ENCODE results near the gene SMDT1.

DNA sequence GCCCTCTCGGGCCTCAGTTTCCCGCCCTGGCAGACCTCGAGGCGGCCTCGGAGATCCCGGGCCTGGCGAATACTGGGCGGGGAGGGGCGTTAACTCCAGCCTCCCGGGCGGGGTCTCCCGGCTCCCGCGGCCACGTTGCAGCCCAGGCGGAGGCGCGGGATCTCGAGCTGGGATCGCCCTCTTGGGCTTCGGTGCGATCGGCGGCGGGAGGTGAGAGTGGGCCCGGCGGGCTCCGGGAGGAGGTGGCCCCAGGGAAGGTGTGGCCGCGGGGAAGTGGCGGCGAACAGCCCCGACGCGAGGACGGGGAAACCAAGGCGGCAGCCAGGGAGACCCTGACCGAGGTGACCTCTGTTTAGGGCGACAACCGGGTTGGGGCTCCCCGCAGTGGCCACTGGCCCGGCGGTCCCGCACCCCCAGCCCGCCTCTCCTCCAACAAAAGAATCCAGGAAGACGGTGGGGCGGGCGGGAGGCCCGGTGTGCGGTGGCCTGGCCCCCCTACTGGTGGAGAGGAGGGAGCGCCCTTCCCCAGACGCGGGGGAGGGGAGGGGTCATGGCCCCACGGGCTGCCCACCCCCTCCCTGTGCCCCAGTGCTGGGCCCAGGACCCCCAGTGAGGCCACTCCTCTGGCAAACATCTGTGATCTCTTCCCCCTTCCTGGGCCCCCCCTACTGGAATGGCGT, 5.2 kb upstream of the SMDT1 start, which contains the start of gene PHETA2:
- TF ChIP-seq, protein P1, sequence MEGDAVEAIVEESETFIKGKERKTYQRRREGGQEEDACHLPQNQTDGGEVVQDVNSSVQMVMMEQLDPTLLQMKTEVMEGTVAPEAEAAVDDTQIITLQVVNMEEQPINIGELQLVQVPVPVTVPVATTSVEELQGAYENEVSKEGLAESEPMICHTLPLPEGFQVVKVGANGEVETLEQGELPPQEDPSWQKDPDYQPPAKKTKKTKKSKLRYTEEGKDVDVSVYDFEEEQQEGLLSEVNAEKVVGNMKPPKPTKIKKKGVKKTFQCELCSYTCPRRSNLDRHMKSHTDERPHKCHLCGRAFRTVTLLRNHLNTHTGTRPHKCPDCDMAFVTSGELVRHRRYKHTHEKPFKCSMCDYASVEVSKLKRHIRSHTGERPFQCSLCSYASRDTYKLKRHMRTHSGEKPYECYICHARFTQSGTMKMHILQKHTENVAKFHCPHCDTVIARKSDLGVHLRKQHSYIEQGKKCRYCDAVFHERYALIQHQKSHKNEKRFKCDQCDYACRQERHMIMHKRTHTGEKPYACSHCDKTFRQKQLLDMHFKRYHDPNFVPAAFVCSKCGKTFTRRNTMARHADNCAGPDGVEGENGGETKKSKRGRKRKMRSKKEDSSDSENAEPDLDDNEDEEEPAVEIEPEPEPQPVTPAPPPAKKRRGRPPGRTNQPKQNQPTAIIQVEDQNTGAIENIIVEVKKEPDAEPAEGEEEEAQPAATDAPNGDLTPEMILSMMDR (conservative IDR thresholded peaks at IDR 0.05; ENCODE audit: low read depth in 2 of 2): peak in 1 of 2 experiments; percentile 33; a peak in 2 of 4 replicates
- 0 out of 2 replicates have a peak, but pooled peaks have one; percentile 17 for TF ChIP-seq POLR2AphosphoS5 (IDR thresholded peaks at IDR 0.05; ENCODE audit: low read depth)
- TF ChIP-seq EZH2 (IDR thresholded peaks at IDR 0.05; ENCODE audit: low read depth, unreplicated experiment): no peak
- no peak for TF ChIP-seq CREB1 (CRISPR knock-in tag; IDR thresholded peaks at IDR 0.05; ENCODE audit: low read depth)
- no peak for TF ChIP-seq EZH2phosphoT487 (IDR thresholded peaks at IDR 0.05; ENCODE audit: unreplicated experiment)
- TF ChIP-seq, protein P2, sequence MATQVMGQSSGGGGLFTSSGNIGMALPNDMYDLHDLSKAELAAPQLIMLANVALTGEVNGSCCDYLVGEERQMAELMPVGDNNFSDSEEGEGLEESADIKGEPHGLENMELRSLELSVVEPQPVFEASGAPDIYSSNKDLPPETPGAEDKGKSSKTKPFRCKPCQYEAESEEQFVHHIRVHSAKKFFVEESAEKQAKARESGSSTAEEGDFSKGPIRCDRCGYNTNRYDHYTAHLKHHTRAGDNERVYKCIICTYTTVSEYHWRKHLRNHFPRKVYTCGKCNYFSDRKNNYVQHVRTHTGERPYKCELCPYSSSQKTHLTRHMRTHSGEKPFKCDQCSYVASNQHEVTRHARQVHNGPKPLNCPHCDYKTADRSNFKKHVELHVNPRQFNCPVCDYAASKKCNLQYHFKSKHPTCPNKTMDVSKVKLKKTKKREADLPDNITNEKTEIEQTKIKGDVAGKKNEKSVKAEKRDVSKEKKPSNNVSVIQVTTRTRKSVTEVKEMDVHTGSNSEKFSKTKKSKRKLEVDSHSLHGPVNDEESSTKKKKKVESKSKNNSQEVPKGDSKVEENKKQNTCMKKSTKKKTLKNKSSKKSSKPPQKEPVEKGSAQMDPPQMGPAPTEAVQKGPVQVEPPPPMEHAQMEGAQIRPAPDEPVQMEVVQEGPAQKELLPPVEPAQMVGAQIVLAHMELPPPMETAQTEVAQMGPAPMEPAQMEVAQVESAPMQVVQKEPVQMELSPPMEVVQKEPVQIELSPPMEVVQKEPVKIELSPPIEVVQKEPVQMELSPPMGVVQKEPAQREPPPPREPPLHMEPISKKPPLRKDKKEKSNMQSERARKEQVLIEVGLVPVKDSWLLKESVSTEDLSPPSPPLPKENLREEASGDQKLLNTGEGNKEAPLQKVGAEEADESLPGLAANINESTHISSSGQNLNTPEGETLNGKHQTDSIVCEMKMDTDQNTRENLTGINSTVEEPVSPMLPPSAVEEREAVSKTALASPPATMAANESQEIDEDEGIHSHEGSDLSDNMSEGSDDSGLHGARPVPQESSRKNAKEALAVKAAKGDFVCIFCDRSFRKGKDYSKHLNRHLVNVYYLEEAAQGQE (IDR thresholded peaks at IDR 0.05; ENCODE audit: unreplicated experiment): no peak
- TF ChIP-seq ZNF114 (CRISPR knock-in tag; IDR thresholded peaks at IDR 0.05): no peak
- TF ChIP-seq ZNF331 (CRISPR knock-in tag; IDR thresholded peaks at IDR 0.05; ENCODE audit: low read depth): no peak
- no peak for TF ChIP-seq JUNB (IDR thresholded peaks at IDR 0.05; ENCODE audit: unreplicated experiment)
- TF ChIP-seq, protein P3, sequence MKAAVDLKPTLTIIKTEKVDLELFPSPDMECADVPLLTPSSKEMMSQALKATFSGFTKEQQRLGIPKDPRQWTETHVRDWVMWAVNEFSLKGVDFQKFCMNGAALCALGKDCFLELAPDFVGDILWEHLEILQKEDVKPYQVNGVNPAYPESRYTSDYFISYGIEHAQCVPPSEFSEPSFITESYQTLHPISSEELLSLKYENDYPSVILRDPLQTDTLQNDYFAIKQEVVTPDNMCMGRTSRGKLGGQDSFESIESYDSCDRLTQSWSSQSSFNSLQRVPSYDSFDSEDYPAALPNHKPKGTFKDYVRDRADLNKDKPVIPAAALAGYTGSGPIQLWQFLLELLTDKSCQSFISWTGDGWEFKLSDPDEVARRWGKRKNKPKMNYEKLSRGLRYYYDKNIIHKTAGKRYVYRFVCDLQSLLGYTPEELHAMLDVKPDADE (IDR thresholded peaks at IDR 0.05): no peak
- TF ChIP-seq, protein P4, sequence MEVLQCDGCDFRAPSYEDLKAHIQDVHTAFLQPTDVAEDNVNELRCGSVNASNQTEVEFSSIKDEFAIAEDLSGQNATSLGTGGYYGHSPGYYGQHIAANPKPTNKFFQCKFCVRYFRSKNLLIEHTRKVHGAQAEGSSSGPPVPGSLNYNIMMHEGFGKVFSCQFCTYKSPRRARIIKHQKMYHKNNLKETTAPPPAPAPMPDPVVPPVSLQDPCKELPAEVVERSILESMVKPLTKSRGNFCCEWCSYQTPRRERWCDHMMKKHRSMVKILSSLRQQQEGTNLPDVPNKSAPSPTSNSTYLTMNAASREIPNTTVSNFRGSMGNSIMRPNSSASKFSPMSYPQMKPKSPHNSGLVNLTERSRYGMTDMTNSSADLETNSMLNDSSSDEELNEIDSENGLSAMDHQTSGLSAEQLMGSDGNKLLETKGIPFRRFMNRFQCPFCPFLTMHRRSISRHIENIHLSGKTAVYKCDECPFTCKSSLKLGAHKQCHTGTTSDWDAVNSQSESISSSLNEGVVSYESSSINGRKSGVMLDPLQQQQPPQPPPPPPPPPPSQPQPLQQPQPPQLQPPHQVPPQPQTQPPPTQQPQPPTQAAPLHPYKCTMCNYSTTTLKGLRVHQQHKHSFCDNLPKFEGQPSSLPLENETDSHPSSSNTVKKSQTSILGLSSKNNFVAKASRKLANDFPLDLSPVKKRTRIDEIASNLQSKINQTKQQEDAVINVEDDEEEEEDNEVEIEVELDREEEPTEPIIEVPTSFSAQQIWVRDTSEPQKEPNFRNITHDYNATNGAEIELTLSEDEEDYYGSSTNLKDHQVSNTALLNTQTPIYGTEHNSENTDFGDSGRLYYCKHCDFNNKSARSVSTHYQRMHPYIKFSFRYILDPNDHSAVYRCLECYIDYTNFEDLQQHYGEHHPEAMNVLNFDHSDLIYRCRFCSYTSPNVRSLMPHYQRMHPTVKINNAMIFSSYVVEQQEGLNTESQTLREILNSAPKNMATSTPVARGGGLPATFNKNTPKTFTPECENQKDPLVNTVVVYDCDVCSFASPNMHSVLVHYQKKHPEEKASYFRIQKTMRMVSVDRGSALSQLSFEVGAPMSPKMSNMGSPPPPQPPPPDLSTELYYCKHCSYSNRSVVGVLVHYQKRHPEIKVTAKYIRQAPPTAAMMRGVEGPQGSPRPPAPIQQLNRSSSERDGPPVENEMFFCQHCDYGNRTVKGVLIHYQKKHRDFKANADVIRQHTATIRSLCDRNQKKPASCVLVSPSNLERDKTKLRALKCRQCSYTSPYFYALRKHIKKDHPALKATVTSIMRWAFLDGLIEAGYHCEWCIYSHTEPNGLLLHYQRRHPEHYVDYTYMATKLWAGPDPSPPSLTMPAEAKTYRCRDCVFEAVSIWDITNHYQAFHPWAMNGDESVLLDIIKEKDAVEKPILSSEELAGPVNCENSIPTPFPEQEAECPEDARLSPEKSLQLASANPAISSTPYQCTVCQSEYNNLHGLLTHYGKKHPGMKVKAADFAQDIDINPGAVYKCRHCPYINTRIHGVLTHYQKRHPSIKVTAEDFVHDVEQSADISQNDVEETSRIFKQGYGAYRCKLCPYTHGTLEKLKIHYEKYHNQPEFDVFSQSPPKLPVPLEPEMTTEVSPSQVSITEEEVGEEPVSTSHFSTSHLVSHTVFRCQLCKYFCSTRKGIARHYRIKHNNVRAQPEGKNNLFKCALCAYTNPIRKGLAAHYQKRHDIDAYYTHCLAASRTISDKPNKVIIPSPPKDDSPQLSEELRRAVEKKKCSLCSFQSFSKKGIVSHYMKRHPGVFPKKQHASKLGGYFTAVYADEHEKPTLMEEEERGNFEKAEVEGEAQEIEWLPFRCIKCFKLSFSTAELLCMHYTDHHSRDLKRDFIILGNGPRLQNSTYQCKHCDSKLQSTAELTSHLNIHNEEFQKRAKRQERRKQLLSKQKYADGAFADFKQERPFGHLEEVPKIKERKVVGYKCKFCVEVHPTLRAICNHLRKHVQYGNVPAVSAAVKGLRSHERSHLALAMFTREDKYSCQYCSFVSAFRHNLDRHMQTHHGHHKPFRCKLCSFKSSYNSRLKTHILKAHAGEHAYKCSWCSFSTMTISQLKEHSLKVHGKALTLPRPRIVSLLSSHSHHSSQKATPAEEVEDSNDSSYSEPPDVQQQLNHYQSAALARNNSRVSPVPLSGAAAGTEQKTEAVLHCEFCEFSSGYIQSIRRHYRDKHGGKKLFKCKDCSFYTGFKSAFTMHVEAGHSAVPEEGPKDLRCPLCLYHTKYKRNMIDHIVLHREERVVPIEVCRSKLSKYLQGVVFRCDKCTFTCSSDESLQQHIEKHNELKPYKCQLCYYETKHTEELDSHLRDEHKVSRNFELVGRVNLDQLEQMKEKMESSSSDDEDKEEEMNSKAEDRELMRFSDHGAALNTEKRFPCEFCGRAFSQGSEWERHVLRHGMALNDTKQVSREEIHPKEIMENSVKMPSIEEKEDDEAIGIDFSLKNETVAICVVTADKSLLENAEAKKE (CRISPR knock-in tag; IDR thresholded peaks at IDR 0.05): no peak

Measured in GM23338 (cell line).